B cell (primary cell): ENCODE data around the gene ABCF3.

ENCODE experiments used
- CTCF ChIP-seq: fragments of 200-600 bp; IDR thresholded peaks from one replicate; pipeline ENCODE4 v1.8.0; 2022; ENCODE audit warnings: antibody characterized with exemption, mild to moderate bottlenecking
- EZH2 ChIP-seq: IDR thresholded peaks from 2 replicates; pipeline ENCODE4 v1.6.1; 2012; ENCODE audit warnings: borderline replicate concordance, low read depth, mild to moderate bottlenecking, moderate library complexity, low read length; ENCODE audit not compliant: insufficient read depth, poor library complexity, severe bottlenecking

DNA sequence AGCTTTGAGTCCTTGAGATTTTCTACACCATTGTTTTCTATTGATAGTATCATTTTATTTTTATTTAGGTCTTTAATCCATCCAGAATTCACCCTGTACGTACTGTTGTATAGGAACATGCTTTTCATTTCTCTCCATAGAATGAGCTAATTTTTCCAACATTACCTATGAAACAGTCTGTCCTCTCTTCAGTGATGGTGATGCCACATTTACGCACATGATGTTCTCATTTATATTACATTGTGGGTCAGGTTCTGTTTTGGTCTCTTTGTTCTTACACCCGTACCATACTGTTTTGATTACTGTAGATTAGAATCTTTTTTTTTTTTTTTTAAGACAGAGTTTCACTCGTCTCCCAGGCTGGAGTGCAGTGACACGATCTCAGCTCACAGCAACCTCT, 25.7 kb downstream of the ABCF3 start:
- TF ChIP-seq EZH2: no peak
- TF ChIP-seq CTCF: no peak
